Stomach (tissue), 9 donors: ENCODE measurements around the gene CYB5R3. TPM values are rescaled to one million over a fixed set of nuclear protein-coding genes. Genes with fewer than 3 reads are reported as not detected.
A peak's percentile ranks its signal among the peaks of the same experiment; 100 is the strongest.

Experiments
- DNase-seq, 2 donors: peaks; one replicate each; pipeline versions ENCODE4 v3.0.0 to v3.0.0-alpha.2; 2013 to 2019
- H3K27ac ChIP-seq, 5 donors: fragments of 200-600 bp in 4 of 5; sonication (generic) in 4 of 5; one replicate each; pipeline ENCODE4 v1.5.1; 2013 to 2019; ENCODE audit warnings: mild to moderate bottlenecking in 1 of 5, moderate library complexity in 1 of 5
- H3K27me3 ChIP-seq, 3 donors: fragments of 200-600 bp; sonication (generic); one replicate each; pipeline ENCODE4 v1.5.1; 2017 to 2019; ENCODE audit warnings: mixed run types in 1 of 3
- H3K36me3 ChIP-seq, 4 donors: fragments of 200-600 bp; sonication (generic); 1 replicate in 3 of 4; 2 replicates in 1 of 4; pipeline ENCODE4 v1.5.1; 2016 to 2019
- H3K4me1 ChIP-seq, 4 donors: fragments of 200-600 bp; sonication (generic); one replicate each; pipeline ENCODE4 v1.5.1; 2016 to 2019
- H3K4me3 ChIP-seq, 4 donors: fragments of 200-600 bp; sonication (generic) in 3 of 4; one replicate each; pipeline ENCODE4 v1.5.1; 2016 to 2019; ENCODE audit warnings: mild to moderate bottlenecking in 1 of 4
- H3K9me3 ChIP-seq, 4 donors: fragments of 200-600 bp; sonication (generic); one replicate each; pipeline ENCODE4 v1.5.1; 2016 to 2019
- EP300 ChIP-seq: sonication (generic); formaldehyde crosslinking; IDR thresholded peaks from one replicate; pipeline ENCODE4 v1.6.1; 2017; ENCODE audit warnings: antibody characterized with exemption
- POLR2A ChIP-seq, 4 donors: fragments of 450-650 bp; IDR thresholded peaks; one replicate each; pipeline ENCODE4 v1.6.1; 2016; ENCODE audit warnings: antibody characterized with exemption in 4 of 4, control low read depth in 2 of 4, mild to moderate bottlenecking in 1 of 4, moderate library complexity in 1 of 4
- POLR2AphosphoS5 ChIP-seq, 3 donors: sonication (generic); formaldehyde crosslinking; IDR thresholded peaks; one replicate each; pipeline ENCODE4 v1.6.1; 2016; ENCODE audit warnings: antibody characterized with exemption in 3 of 3
- WGBS, 5 donors: extraction: QIAGEN DNeasy Blood & Tissue Kit in 3 of 5; methylation state at CpG; one replicate each; pipeline versions ENCODE4 v1.1.5 to v1.1.7; 2013 to 2018; 5-methylcytosine and 5-hydroxymethylcytosine counted together
- intact Hi-C: fragments of 100-400 bp; cut with DNase I; formaldehyde crosslinking; loops from one replicate; pipeline ENCODE4 v1.15.1; 2023; ENCODE audit warnings: low total_unique reads
- polyA plus RNA-seq, 3 donors: library from polyadenylated mRNA; stranded (reverse); fragments of 200-250 nt; gene quantifications; one replicate each; pipeline ENCODE4 v1.2.3, GENCODE V29; 2013
- total RNA-seq, 5 donors: library from RNA; depleted of rRNA; stranded (reverse); fragments of >200 nt; gene quantifications; one replicate each; pipeline versions ENCODE4 v1.1.0 to v1.2.3, GENCODE V29; 2014 to 2016
- TF ChIP-seq, protein P1 (sequence below), 7 experiments: fragments of 450-650 bp in 4 of 7; fragments of 200-600 bp in 3 of 7; sonication (generic) in 3 of 7; IDR thresholded peaks; one replicate each; pipeline ENCODE4 v1.5.1; 2016 to 2019; ENCODE audit warnings: antibody characterized with exemption in 7 of 7, control low read depth in 2 of 7, mild to moderate bottlenecking in 1 of 7
- donor health status: healthy with polysubstance abuse.
- donor health status: Bipolar disorder and iron deficiency.
- donor health status: healthy.

The CYB5R3 gene
- total and polyA plus RNA-seq, 8 donors = 33.6 to 156 (median 82.1) TPM

DNA sequence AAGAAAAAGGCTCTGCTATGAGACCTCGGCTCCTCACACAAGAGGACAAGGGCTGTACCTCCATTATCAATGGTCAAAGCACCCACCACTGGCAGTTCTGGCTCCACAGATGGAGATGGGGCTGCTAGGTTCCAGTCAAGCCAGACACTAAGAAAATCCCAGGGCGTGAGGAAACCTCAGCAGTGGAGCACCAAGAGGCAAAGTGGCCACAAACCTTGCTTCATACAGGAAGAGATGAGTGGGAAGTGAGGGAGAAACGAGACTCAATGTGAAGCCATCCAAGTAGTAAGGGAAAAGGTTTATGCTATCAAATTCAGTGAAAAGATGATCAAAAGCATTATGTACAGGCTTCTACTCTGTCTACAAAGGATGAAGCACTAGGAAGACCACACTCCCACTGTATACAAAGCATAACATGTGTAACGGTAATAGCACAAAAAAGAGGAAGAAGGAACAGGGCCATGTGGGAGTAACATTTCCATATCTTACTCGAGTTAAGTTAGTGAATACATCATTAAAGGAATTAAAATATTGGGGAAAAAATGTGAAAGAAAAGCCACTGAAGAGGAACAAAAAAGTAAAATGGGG, 61.5 kb downstream of the CYB5R3 start:
- Histone ChIP-seq H3K4me1 (peaks cover 0 to 7% (median 3%) of the 10 kb centered on the region in 4 donors), H3K9me3 (no peaks in the 10 kb centered on the region), H3K4me3 (no peak overlapping the region), H3K27me3 (no peaks in the 10 kb centered on the region), H3K36me3 (peaks cover 73 to 100% (median 100%) of the 10 kb centered on the region in 4 donors), H3K27ac (peak overlapping the region in 1 of 5 donors; percentile 1)
- TF ChIP-seq POLR2A (IDR thresholded peaks at IDR 0.05) = no peak
- TF ChIP-seq EP300 = no peak
- TF ChIP-seq, protein P1, sequence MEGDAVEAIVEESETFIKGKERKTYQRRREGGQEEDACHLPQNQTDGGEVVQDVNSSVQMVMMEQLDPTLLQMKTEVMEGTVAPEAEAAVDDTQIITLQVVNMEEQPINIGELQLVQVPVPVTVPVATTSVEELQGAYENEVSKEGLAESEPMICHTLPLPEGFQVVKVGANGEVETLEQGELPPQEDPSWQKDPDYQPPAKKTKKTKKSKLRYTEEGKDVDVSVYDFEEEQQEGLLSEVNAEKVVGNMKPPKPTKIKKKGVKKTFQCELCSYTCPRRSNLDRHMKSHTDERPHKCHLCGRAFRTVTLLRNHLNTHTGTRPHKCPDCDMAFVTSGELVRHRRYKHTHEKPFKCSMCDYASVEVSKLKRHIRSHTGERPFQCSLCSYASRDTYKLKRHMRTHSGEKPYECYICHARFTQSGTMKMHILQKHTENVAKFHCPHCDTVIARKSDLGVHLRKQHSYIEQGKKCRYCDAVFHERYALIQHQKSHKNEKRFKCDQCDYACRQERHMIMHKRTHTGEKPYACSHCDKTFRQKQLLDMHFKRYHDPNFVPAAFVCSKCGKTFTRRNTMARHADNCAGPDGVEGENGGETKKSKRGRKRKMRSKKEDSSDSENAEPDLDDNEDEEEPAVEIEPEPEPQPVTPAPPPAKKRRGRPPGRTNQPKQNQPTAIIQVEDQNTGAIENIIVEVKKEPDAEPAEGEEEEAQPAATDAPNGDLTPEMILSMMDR (IDR thresholded peaks at IDR 0.05) = no peak
- no peak for TF ChIP-seq POLR2AphosphoS5 (IDR thresholded peaks at IDR 0.05)
- DNase-seq = no peak
- intact Hi-C loops = no loop called here
- 67 to 82% (median 80%) methylated on average over 5 of the region's 5 CpGs for WGBS, 5 donors

DNA sequence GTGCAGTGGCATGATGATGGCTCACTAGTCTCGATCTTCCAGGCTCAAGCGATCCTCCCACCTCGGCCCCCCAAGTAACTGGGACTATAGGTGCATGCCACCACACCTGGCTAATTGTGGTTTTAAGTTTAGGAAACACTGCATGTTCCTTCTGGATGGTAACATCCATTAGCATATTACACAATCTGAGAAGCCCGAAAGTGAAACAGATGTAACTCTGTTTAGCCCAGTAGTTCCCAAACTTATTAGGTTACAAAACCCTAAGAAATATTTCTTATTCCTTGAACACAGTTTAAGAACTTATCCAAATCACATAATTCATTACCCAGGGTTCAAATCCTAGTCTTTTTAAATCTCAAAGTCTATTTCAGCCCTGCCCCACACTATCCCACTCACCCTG, 62.8 kb downstream of the CYB5R3 start:
- DNase-seq = no peak
- TF ChIP-seq POLR2A (IDR thresholded peaks at IDR 0.05) (no peak), EP300 (no peak), POLR2AphosphoS5 (IDR thresholded peaks at IDR 0.05) (no peak)
- TF ChIP-seq, protein P1 (IDR thresholded peaks at IDR 0.05) = no peak
- intact Hi-C loops = no loop called here
- H3K4me1 ChIP-seq = peaks cover 5 to 14% (median 11%) of the 10 kb centered on the region in 4 donors
- H3K27ac ChIP-seq = no peak overlapping the region
- no peaks in the 10 kb centered on the region for H3K27me3 ChIP-seq
- no peak overlapping the region for H3K4me3 ChIP-seq
- H3K36me3 ChIP-seq = peaks cover 60 to 89% (median 89%) of the 10 kb centered on the region in 4 donors
- 88 to 95% (median 89%) methylated on average over 4 of the region's 4 CpGs for WGBS, 5 donors
- H3K9me3 ChIP-seq = no peaks in the 10 kb centered on the region

DNA sequence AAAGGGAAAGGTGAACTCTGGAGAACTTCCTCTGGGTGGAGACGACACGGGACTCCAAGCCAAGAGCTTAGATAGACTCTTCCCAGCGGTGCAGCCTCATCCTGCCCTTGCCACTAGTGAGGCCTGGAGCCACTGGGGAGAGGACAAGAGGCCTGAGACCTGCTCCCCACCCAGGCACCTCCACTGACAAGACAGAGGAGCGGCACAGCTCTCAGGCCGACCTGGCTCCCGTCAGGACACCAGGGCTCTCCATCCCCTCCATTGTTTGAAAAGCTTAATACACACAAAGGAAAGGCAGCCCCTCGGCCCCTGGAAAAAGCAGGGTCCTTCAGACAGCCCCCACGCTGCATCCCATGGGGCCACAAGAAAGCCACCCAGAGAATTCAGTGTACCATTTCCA, 64.1 kb downstream of the CYB5R3 start:
- no peaks in the 10 kb centered on the region for H3K9me3 ChIP-seq
- WGBS, 5 donors = 57 to 85% (median 75%) methylated on average over 7 to 8 of the region's 8 CpGs
- DNase-seq = no peak
- peak overlapping the region in 1 of 5 donors; percentile 32 for H3K27ac ChIP-seq
- no peak overlapping the region for H3K4me3 ChIP-seq
- intact Hi-C loops = no loop called here
- TF ChIP-seq EP300 = no peak
- TF ChIP-seq POLR2A (IDR thresholded peaks at IDR 0.05) = no peak
- no peak for TF ChIP-seq POLR2AphosphoS5 (IDR thresholded peaks at IDR 0.05)
- TF ChIP-seq, protein P1 (IDR thresholded peaks at IDR 0.05) = no peak
- H3K4me1 ChIP-seq = peaks cover 5 to 18% (median 15%) of the 10 kb centered on the region in 4 donors
- peaks cover 53 to 77% (median 76%) of the 10 kb centered on the region in 4 donors for H3K36me3 ChIP-seq
- no peaks in the 10 kb centered on the region for H3K27me3 ChIP-seq

DNA sequence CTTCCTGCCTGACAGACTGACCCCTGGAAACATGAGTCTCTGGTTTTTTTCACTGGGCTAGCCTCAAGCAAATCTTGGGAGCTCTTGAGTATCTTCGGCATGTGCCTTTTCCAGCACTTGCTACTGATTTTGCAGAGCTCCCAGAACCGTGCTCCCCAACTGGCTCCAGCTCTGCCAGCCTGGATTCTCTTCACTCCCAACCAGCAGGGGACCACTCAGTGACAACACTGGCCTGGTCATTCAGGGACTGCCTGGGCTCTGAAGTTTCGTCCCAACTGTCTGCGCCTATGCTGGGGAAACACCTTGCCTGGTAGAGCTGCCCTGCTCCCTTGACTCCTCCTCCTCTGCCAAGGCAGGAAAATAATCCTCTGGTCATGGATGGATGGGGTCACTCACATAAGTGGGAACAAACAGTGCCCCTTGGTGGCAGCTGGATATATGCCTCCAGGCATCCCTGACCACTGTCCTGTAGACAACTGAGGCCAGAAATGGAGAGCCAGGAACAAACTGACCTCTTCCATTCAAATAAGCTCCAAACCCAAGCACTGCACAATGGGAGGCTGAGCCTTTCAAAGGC, 64.7 kb downstream of the CYB5R3 start:
- intact Hi-C loops = no loop called here
- Histone ChIP-seq H3K4me1 (peaks cover 5 to 18% (median 15%) of the 10 kb centered on the region in 4 donors), H3K27me3 (no peaks in the 10 kb centered on the region), H3K9me3 (no peaks in the 10 kb centered on the region), H3K27ac (peak overlapping the region in 1 of 5 donors; percentile 32), H3K4me3 (no peak overlapping the region), H3K36me3 (peaks cover 56 to 77% (median 76%) of the 10 kb centered on the region in 4 donors)
- no peak for DNase-seq
- 82 to 94% (median 91%) methylated on average over 2 to 4 of the region's 4 CpGs for WGBS, 5 donors
- no peak for TF ChIP-seq POLR2AphosphoS5 (IDR thresholded peaks at IDR 0.05)
- no peak for TF ChIP-seq EP300
- TF ChIP-seq POLR2A (IDR thresholded peaks at IDR 0.05) = no peak

DNA sequence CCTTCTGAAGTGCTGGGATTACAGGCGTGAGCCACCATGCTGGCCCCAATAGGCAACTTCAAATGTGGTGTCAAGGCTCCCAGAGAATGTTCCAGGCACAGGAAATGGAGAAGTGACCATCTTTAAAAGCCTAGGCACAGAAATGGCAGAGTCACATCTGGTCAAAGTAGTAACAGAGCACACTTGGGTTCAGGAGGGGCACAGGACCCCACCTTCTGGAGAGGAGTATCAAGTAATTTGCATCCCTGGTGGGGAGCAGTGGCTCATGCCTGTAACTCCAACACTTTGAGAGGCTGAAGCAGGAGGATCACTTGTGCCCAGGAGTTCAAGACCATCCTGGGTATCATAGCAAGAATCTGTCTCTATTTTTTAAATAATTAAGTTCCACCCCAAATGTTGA, 66.2 kb downstream of the CYB5R3 start:
- H3K4me3 ChIP-seq = no peak overlapping the region
- TF ChIP-seq POLR2A (IDR thresholded peaks at IDR 0.05) (no peak), POLR2AphosphoS5 (IDR thresholded peaks at IDR 0.05) (no peak), EP300 (no peak)
- TF ChIP-seq, protein P1 (IDR thresholded peaks at IDR 0.05) = no peak
- peaks cover 5 to 18% (median 15%) of the 10 kb centered on the region in 4 donors for H3K4me1 ChIP-seq
- H3K36me3 ChIP-seq = peaks cover 54 to 75% (median 73%) of the 10 kb centered on the region in 4 donors
- no peak overlapping the region for H3K27ac ChIP-seq
- DNase-seq = no peak
- no peaks in the 10 kb centered on the region for H3K27me3 ChIP-seq
- 80 to 100% (median 92%) methylated on average over 1 of the region's 1 CpG for WGBS, 5 donors
- intact Hi-C loops = no loop called here
- H3K9me3 ChIP-seq = no peaks in the 10 kb centered on the region
